IPS DF 4.7 (cell line): ENCODE data around the gene EBI3.
"Not testable (repeated sequence)": the region's sequence is repeated elsewhere in the genome, so short reads cannot be mapped to it uniquely, and the experiment has no call there.

Experiments used
- DNase-seq: peaks from one replicate; pipeline ENCODE4 v3.0.0-alpha.2; 2013; ENCODE audit warnings: low spot score; ENCODE audit errors: extremely low read depth

EBI3 gene

DNA sequence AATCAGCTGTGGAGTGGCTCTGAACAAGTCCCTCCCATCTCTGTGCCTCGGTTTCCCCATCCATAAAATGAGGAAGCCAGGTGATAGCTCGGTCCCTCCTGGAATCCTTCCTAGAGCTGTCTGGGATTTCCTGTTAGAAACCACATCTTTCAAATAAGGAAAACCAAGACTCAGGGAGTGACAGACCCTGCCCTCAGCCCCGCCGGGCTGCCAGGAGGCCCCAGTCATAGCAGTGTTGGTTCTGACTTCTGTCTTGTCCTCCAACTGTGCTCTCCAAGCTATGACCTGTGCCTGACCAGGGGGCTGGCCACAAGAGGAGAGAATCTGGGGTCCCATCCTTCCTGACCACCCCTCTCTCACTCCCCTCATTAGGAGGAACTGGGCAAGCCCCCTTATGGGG, 48.7 kb downstream of the EBI3 start:
- no peak for DNase-seq

DNA sequence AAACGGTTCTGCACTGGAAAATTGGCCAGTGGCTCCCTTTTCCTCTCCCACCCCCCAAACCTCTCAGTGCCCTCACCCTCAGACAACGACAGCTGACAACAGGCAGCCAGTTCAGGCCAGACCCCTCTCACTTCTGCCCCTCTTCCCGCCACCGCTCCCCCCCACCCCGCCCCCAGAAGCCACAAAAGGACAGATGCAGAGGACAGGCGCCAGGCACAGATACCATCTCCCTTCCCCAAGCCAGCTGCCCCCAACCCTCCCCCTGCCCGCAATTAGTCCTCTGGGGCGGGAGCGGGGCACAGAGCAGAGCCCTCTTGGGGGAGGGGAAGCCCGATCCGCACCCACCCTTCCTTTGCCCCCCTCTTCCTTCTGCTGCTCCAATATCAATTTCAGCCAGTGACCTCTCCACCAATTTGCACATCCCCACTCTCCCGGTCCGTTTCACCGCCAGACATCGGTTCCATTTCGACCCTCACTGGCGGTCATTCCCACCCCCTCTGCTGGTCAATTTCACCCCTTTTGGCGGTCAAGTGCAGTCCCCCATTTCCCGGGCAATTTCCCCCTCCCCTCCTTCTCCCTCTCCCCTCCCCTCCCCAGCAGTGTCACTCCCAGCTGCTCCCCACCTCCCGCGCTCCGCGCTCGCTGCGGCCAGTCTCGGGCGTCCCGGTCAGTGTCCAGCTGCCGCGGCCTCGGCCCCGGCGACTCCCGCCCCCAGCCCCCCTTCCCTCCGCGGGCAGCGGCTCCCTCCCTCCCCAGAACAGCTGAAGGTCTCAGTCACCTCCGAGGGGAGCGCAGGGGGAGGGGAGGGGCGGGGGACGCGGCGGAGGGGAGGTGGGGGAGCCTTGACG, 49.3 kb downstream of the EBI3 start, which contains the start of gene SHD:
SHD (plus strand) TSS at position 848 of the 848 bp plus-strand sequence. CDS start 798 bp downstream, outside the sequence.
- DNase-seq: no peak

GRCh38 chr19:4279267-4279529, 49.9 kb downstream of the EBI3 start:
- DNase-seq: no peak

DNA sequence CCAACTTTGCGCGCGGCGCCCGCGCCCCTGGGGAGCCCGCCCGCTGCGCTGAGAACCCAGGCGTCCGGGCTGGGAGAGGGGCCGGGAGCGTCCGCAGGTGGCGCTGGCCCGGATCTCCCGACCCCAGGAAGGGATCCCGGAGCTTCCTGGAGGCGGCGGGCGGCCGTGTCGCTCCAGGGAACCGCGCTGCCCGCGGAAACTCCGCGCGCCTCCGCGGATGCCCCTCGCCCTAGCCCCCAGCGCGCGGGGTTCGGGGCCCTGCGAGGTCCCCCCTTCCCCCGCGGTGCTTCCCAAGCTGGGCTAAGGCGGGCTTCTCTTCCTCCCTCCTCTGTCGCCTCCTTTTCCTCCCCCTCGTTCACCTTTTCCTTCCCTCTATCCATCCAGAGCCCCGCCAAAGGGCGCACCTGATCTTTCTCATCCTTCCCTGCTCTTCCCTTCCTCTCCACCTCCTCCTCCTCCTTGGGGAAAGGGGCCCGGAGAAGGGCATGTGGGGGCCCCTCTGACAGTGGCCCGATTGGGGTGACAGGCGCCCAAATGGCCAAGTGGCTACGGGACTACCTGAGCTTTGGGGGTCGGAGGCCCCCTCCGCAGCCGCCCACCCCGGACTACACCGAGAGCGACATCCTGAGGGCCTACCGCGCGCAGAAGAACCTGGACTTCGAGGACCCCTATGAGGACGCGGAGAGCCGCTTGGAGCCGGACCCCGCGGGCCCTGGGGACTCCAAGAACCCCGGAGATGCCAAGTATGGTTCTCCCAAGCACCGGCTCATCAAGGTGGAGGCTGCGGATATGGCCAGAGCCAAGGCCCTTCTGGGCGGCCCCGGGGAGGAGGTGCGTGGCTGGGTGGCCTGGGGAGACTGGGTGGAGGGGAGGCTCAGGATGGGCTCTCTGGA, 50.5 kb downstream of the EBI3 start:
- DNase-seq: no peak

- peak; percentile 86 for DNase-seq
Observed at GRCh38 chr19:4284176-4284958, 55.0 kb downstream of the EBI3 start.

DNA sequence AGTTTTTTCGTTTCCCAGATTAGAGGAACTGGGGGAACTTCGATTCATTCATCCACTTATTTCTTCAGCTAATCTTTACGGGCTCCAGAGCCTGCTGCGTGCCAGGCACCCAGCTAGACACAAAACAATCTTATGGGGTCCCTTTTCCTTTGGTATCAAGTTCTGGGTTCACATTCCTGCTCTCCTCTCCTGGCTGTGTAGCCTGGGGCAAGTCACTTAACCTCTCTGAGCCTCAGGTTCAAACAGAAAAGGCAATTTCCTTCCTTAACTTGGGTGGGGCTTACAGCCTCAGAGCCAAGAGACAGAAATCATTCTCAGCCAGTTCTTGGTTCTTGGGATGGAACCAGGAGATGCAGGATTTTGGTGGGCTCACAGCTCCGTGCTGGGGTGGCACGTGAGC, 55.7 kb downstream of the EBI3 start:
- DNase-seq: no peak

DNA sequence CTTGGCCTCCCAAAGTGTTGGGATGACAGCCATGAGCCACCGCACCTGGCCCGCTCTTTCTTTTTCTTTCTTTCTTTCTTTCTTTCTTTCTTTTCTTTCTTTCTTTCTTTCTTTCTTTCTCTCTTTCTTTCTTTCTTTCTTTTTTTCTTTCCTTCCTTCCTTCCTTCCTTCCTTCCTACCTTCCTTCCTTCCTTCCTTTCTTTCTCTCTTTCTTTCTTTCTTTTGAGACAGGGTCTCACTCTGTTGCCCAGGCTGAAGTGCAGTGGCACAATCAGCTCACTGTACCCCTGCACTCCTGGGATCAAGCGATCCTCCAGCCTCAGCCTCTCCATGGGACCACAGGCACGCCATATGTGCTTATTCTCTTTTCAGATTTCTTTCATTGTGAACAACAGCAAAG, 56.8 kb downstream of the EBI3 start:
- not testable (repeated sequence) for DNase-seq
